Measurements from ENCODE around the gene GRAMD4.

The GRAMD4 gene, protein sequence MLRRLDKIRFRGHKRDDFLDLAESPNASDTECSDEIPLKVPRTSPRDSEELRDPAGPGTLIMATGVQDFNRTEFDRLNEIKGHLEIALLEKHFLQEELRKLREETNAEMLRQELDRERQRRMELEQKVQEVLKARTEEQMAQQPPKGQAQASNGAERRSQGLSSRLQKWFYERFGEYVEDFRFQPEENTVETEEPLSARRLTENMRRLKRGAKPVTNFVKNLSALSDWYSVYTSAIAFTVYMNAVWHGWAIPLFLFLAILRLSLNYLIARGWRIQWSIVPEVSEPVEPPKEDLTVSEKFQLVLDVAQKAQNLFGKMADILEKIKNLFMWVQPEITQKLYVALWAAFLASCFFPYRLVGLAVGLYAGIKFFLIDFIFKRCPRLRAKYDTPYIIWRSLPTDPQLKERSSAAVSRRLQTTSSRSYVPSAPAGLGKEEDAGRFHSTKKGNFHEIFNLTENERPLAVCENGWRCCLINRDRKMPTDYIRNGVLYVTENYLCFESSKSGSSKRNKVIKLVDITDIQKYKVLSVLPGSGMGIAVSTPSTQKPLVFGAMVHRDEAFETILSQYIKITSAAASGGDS

DNA sequence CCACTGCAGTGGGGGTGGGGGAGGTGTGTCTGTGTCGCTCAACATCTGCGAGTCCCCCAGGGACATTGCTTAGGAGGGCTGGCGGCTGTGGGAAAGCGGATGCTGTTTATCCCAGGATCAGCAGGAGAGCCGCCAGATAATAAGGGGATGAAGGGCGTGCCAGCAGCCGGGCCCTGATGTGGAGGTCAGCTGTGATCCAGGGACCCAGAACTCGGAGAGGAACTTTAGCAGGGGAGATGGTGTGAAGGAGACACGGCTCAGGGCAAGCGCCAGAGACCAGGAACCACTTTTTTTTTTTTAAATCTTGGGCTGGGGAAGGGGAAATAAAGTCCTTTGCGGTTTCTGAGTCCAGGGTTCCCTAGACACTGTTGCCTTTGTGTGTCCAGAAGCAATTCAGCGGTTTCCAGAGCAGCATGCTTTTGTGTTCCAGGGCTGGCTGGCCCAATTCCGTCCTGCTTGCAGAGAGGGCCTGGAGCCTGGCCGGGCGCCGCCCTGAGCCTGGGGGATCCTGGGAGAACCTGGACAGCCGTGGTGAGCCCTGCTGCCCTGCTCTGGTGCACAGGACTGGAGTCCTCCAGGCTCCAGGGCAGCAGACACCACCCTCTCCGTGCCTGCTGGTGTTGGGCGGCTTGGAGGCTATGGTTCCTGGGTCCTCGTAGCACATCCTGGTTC is at the start of gene GRAMD4:
TSS of gene GRAMD4 (plus strand) at position 557 of the 672 bp plus-strand sequence. CDS start 6,414 bp downstream, outside the sequence.
- DNase-seq = no peak

DNA sequence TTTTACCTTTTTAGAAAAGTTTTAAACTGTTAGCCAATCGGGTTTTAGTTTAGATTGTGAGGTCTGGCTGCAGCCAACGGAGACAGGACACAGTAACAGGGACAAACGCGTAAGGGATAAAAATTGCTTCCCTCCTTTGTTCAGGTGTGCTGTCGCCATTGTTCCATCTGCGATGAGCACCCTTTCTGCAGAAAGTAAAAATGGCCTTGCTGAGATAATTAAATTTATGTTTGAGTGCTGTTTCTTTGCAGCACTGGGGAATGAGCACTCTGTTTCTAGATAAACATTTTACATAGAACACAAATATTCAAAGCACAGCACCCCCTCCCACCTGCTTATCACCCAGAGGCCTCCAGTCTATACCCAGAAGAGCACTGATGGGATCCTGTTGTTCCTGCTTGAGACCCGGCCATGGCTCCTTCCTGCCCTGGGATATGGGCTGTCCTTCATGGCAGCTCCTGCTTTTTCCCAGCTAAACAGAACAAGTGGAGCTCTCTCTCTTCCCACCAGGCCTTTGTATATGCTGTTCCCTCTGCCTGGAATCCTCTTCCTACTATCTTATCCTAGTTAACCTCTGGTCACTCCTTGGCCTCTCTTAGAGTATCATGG is 48.4 kb upstream of the GRAMD4 start:
- DNase-seq = no peak

DNA sequence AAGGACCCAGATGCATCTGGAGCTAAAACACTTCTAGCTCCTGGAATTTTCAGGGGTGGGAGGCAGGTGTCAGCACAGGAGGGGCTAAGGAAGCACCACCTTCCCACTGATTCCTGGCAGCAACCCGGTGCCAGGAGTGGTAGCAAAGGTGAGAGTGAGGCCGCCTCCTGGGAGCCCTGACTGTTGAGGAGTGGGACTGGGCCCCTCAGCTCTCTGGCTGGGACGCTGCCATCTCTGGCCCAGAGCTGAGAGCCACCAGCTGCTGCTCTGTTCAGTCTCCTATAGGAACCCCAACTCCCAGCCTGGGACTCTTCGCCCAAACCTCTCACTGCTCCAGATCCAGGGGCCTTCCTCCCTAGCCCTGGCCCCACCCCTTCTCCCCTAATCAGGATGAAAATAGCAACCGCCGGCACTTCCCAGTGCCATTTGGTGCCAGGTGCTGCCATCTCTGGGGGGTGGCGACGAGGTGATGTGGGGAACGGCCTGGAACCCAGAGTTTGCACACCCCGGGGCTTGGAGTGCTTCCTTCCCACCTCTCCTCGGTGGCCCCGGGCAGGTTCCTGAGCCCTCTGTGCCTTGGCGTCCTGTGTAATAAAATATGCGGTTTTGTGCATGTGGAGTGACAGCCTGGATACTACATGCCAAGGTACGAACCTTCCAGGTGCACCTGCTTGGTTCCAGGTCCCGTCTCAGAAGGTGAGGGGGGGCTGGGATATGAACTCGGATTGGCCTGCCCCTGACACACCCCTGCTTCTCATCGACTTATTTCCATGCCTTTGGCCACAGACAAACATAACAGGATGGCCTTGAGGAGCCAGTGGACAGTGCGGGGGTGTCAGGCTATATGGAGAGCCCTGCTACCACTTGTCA is 47.0 kb upstream of the GRAMD4 start:
- DNase-seq = no peak

DNA sequence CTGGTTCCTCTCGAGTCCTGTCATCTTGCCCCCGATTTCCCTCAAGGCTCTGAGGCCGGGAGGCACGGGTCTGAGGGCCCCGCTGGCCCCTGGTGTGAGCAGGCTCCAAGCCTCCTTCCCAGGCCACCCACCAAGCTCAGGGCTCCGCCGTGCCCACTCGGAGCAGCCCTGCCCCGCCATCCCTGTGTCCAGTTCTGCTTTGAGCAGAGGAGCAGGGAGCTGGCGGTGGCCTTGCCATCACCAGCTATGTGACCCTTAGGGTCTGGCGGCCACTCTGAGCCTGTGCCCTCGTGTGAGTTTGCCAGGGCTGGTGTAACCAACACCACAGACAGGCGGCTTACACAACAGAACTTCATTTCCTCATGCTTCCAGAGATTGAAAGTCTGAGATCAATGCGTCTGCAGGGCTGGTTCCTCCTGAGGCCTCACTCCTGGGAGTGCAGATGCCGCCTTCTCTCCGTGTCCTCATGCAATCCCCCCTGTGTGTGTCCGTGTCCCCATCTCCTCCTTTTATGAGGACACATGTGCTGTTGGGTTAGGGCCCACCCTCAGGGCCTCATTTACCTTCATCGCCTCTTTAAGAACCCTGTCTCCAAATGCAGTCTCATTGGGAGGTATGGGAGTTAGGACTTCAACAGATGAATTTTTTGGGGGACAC is 46.3 kb upstream of the GRAMD4 start:
- no peak for DNase-seq

DNA sequence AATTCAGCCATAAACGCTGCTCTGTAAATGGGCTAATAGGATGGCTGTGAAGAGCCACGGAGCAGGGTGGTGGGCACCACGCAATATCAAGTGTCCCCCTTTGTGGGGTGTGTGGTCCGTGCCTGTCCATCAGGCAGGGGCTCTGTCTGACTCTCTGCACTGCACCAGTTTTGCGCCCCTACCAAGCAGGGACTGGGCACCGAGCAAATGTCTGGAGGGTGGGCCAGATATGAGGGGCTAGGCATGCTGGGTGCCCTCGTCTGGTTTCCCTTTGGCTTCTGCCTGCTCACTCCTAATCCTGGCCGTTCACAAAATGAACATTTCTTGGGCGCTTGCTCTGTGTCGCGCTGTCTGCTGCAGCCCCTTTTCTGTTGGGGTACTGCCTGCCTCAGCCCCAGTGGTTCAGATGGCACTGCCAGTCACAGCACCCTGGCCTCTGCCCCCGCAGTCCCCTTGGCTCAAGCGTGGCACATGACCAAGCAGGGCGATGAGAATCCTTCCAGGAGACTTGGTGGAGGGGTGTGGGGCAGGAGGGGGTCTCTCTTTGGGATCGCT is 45.7 kb upstream of the GRAMD4 start:
- no peak for DNase-seq

DNA sequence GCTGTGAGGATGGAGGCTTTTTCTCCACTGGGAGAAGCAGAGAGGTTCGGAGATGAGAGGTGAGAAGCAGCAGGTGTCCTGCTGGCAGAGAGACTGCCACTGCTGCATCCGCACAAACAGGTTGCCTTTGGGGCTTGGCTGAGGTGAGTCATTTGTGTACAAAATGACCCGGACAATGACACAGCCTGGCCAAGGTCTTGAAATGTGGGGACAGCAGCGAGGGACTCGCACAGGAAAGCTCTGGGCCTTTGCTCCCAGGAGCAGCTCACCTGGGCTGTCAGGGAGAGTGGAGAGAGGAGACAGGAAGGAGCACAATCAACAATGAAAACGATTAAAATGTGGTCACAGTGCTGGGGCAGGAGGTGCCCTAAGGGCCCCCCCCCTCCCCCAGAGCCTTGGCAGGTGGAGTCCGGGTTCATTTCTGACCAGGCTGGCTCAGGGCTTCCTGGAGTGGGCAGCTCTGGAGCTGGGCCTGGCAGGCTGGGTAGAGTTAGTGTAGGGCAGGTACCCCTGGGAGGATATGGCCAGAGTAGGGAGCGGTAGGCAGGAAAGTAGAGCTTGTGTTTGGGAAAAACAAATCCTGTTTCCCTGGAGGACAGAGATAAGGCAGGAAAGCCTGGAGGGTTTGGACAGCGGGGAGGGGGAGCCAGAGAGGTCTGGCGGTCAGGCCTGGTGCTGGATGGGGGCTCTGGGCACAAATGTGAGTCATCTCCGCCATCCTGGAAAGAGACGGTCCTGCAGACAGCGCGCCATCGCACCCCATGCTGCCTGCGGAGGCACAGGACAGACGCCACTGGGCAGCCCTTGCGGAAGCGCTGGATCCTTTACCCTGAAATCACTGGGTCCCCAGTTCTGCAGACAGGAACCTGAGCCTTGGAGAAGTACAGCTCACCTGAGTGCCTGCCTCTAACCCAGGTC is 44.9 kb upstream of the GRAMD4 start:
- DNase-seq = no peak

DNA sequence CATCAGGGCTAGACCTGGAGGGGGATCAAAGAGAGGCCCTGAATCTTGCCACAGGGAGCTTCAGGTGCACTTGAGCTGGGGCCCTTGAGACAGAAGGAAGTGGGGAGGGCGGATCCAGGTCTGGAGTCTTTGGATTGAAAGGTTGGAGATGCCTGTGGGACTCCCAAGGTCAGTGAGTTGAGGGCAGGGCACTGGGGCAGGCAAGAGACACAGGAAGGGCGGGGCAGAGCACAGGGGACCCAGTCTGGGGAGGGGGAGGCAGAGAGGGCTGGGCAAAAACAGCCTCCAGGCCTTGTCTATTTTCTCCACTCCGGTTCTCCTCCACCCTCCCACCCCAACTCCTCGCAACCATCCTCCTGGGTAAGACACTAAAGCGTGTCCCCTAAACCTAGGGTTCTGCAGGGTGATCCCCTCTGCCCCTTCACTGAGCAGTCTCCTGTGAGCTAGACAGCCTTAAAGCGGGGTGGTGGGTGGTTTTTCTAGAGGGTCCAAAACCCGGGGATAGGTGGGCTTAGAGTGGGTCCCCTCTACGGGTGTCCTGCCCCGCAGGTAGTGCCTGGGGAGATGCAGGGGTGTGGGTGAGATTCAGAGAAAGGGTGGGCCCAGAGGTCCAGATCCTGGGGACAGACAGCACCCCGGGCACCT is 44.2 kb upstream of the GRAMD4 start:
- no peak for DNase-seq

DNA sequence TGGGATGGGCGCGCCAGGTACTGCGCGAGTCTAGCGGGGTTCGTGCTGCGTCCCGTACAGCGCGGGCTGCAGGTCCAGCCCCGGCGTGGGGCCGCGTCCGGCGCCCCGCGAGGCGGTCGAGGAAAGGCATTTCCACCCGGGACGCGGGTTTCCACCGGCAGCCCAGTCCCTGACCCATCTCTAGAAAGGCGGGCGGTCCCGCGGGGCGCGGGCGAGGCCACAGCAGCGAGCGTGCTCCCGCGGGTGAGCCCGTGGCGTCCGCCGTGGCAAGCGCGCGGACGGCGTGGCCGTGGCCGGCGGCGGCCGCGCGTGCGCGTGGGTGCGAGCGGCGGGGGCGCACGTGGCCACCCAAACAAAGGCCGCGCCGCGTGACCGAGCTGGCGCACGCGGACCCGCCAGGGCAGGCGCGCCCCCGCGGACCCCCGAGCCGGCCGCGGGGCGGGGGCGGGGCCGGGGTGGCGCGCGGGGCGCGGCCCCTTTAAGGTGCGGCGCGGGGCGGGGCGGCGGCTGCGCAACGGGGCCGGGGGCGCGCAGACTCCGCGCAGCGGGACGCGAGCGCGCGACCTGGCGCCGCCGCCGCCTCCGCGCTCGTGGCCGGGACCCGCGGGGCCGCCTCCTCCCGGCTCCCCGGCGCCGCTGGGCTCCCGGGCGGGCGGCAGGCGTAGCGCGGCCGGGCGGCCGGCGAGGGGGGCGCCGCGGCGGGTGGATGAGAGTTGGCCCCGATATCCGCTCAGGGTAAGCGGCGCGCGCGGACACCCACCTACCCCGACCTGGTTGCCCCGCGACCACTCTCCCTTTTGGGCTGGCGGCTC is 43.4 kb upstream of the GRAMD4 start:
- DNase-seq = peak; percentile 40 to 51

DNA sequence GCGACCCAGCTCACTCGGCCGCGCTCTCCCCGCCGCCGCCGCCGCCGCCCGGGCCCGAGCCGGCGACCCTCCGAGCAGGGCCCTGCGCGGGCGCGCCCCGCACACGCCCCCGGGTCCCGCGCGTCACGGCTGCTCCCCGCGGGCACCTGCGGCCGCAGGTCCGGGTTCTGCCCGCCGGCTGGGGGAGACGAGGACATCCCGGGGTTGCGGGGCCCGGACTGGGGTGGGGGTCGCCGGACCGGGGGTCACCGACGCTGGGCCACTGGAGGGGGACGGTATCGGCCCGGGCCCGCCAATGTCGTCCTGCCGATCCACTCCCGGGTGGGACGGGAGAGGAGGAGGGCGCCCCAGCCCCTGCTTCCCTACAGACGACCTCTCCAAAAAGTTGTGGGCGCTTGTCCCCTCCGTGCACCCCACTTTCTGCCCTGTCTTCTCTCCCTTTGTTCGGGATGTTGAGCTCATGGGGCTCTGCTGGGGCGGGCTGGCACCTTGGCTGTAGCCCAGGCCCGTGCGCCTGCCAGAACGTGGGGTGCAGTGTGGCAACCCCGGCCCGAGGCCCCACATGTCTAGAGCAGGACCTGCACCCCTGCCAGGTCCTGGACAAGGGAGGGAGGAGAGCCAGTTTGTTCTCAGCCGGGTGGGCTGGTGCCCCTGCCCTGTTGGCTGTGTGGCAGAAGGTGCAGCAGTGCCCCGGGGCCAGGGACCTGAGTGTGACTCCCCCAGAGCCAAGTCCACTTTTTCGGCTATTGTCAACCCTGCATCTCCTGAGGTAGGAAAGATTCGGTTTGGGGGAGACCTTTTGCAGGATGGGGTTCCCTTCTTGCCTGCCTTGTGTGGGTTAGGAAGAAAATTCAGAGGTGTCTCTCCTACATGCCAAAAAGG is 42.6 kb upstream of the GRAMD4 start:
- DNase-seq = no peak

DNA sequence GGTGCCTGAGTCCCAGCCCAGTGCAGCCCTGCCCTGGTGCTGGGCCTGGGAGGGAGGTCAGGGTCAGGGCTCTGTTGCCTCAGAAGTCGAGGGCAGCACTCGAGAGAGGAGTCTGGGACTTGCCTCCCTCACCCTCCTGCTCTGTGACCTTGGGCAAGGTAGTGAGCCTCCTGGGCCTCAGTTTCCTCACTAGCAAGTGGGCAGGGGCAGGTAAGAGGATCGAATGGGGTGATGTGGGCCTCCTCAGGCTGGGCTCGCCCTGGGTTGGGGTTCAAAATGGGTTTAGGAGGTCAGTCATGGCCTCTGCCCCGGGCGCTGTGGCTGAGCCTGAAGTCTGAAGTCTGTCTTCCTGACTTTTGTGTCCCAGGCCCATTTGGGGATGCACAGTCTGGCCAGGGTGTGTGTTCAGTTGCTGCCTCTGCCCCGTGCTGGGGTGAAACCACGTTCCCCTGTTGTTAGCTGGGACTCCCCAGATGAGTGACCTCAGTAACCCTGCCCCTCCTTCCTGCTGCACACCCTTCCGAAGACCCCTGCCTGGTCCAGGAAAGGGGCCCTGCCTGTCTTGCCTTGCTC is 41.8 kb upstream of the GRAMD4 start:
- DNase-seq = no peak

DNA sequence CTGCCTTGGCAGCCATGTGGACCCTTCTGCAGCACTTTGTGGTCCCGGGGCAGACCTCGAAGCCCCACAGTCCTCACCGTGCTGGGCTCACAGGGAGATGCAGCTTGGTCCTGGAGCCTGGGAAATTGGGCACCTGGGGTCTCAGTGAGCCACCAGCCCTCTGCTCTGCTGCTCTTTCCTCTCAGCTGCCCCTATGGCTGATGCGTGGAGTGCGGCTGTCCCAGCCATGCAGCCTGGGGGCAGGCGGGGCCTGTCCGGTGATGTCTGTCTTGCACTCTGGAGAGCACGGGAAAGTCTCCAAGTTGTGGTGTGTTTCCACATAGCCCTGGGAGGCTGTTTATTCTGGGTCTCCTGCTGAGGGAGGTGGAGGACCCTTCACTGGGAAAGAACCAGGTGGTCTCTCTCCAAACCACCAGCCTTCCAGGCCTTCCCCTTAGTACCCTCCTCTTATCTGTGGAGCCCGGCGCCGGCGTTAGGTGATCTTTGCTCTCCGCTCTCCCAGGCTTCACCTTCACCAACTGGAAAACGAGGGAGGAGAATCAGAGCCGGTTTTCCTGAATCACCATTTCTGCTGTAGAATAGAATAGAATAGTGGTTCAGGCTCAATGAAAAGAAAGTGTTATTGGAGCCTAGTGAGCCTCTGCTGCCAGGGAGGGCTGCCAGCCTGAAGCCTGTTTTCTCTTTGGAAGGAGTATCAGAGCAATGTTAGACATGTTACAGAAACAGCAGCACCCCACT is 41.2 kb upstream of the GRAMD4 start:
- no peak for DNase-seq

DNA sequence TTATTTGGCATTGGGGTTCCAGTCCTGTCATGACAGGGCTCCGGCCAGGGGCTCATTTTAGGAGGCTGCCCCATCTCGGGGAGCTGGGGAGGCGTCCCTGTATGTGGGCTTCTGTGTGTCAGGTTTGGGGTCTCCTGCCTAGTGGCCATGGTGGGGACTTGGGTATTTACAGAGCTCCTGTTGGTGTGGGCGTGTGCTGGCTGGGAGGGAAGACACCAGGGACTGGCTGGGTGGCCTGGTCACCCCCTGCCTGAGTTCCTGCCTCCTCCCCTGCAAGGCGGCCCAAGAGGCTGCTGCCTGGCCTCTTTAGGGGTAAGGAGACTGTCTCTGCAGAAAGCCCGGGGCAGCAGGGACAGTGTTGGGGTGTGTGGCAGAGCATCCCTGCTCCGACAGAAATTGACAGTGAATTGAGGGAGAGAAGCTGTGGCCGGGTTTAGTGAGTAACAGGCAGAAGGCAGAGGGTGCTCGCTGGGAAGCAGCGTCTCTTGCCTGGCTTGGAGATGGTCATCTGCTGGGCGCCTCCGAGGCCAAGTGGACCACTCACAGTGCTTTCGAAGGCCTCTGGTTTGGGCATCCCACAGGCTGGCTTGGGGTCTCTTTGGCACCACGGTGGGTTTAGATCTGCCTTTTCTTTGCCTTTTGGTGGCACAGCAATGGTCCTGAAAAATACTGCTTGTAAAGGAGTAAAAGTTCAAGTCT is 40.3 kb upstream of the GRAMD4 start:
- no peak for DNase-seq

DNA sequence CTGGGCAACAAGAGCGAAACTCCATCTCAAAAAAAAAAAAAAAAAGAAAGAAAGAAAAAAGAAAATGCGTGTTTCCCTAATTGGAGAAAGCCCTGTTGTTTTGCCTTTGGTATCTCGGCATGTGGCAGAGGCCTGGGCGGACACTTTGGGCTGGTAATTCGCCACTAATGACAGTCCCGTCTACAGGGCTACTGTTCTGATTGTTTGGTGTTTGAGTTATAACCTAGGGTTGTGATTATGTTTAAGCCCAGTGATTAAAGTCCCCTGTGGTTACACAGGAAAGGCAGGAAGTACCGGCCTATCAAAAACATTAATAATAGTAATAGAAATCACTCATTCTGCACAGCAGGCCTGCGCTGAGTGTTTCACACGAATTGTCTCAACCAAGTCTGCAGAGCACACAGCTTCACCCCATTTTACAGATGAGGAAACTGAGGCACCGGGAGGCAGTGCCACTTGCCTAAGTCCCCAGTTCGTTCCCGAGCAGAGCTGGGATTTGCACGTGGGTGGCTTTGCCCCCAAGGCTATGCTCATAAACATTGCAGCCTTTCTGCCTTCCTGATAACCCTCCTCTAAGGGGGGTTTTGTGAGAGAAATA is 39.1 kb upstream of the GRAMD4 start:
- no peak for DNase-seq

DNA sequence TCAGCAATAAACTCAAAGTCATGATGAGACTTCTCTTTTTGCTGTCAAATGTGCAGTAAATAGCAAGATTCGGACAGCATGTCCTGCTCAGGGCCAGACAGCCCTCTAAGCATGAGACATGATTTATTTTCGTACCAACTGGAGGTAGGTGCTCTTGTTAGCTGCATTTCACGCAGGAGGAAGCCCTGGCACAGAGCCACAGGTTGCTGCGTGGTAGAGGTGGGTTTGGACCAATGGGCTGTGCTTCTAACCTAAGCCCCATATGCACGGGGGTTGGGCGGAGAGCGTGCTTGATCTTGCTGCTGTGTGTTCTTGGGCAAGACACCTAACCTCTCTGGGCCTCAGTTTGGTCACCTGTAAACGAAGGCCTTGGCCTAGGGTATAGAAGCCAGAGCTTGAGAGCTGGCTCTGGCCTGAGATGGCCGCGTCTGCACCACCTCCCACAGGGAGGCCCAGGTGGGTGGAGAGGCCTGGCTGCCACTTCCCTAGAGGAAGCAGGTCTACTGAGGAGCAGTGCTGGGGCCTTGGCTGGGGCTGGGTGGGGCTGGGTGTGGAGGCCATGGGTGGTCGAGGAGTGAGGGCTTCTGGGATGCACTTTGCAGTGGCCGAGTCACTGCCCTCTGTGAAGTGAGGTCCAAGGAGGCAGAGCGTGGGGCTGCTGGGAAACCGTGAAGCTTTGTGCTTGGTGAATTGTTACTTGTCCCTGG is 38.5 kb upstream of the GRAMD4 start:
- DNase-seq = no peak

DNA sequence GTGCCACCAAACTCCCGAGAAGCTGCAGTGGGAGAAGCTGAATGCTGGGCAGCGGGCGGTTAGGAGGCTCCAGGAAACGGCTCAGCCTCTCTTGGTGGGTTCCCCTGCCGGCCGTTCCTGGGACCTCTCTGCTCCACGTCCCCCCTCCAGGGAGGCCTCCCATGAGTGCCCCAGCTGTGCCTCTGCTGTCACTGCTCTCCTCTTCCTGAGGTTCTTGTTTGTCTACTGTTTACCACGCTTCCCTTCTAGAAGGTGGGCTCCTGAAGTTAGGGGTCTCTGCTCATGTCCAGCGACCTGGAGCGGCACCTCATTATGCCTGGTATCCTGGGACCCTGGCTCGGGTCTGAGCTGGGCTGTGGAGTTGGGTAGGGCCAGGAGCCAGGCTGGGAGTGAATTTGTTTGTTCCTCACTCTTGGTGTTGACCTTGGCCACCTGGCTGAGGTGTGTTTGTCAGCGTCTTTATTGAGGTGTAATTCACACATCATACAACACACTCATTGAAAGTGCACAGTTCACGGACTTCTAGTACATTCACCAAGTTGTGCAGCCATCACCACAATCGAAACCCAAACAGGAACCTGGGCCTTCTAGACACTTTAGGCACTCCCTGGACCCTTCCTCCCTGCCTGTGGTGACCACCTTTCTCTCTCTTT is 37.8 kb upstream of the GRAMD4 start:
- DNase-seq = no peak

Data from activated CD4-positive, alpha-beta T cell treated with anti-CD3 and anti-CD28 coated beads, Interleukin-2, amount 50 U/mL, for 4 hours (primary cell).